GM12891 (cell line): ENCODE measurements around the gene NF1.

ENCODE experiments used
- DNase-seq: peaks from one replicate; pipeline ENCODE4 v3.0.0; 2011; ENCODE audit warnings: low spot score; ENCODE audit not compliant: insufficient read length
- FAIRE-seq: peaks from 2 replicates; lab custom pipeline; 2011; peaks lifted over from hg19 to GRCh38; lab: Jason Lieb, UNC
- PAX5 ChIP-seq: IDR thresholded peaks from 2 replicates; pipeline ENCODE4 v1.6.1; 2011; ENCODE audit warnings: low read length, moderate library complexity, mild to moderate bottlenecking; ENCODE audit not compliant: insufficient read depth, severe bottlenecking
- POLR2A ChIP-seq: IDR thresholded peaks from 2 replicates; pipeline ENCODE4 v1.6.1; 2011; ENCODE audit warnings: low read depth, low read length, control low read depth
- POLR2AphosphoS5 ChIP-seq: IDR thresholded peaks from 2 replicates; pipeline ENCODE4 v1.6.1; 2011; ENCODE audit warnings: low read depth, low read length, control low read depth
- POU2F2 ChIP-seq: IDR thresholded peaks from 2 replicates; pipeline ENCODE4 v1.6.1; 2011; ENCODE audit warnings: low read depth, mild to moderate bottlenecking, control low read depth, low read length, moderate library complexity
- SPI1 ChIP-seq: IDR thresholded peaks from 2 replicates; pipeline ENCODE4 v1.6.1; 2011; ENCODE audit warnings: low read depth, low read length, control low read depth
- TAF1 ChIP-seq: IDR thresholded peaks from 2 replicates; pipeline ENCODE4 v1.6.1; 2011; ENCODE audit warnings: low read depth, low read length, control low read depth

NF1 gene

GRCh38 chr17:31241116-31241515 is 146.3 kb downstream of the NF1 start:
- FAIRE-seq (no peak), DNase-seq (no peak)
- TF ChIP-seq POU2F2 (no peak), POLR2A (no peak), TAF1 (no peak)

DNA sequence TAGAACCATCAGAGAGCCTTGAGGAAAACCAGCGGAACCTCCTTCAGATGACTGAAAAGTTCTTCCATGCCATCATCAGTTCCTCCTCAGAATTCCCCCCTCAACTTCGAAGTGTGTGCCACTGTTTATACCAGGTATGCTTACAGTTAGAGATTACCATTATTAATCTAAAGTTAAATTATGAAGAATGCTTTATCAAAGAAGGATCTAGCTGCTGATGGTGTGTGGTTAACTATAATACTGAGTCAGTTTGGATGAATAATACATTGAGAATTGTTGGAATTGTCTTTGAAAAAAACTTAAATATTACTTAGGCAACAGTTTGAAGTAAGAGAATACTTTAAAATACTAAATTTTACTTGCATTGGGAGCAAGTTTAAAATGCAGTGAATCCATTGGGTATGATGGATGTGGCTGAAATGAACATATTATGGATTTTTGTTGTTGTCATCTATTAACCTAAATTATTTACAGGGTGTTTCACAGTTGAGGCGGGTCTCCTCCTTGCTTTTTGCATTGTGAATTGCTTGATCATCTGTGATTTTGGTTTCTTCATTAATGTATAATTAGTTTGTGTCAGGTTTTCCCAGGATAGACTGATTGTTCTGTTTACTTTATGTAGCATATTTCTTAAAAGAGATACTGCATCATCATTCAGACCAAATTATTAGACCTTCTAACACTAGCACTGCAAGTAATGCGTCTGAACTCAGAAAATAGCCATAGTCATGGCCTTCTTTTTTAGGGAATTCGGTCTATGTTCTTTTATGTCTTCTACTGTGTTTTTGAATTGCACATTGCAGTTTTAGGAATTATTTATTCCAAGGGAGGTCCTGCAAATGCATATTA is 154.4 kb downstream of the NF1 start:
- TF ChIP-seq SPI1 (no peak), POLR2AphosphoS5 (no peak), TAF1 (no peak), POU2F2 (no peak), POLR2A (no peak), PAX5 (no peak)
- DNase-seq (no peak), FAIRE-seq (no peak)

- no peak for FAIRE-seq
- TF ChIP-seq TAF1 (no peak), SPI1 (no peak), POU2F2 (no peak), POLR2AphosphoS5 (no peak), PAX5 (no peak), POLR2A (no peak)
- DNase-seq, result no peak
Observed at GRCh38 chr17:31249835-31250141, 155.0 kb downstream of the NF1 start.

DNA sequence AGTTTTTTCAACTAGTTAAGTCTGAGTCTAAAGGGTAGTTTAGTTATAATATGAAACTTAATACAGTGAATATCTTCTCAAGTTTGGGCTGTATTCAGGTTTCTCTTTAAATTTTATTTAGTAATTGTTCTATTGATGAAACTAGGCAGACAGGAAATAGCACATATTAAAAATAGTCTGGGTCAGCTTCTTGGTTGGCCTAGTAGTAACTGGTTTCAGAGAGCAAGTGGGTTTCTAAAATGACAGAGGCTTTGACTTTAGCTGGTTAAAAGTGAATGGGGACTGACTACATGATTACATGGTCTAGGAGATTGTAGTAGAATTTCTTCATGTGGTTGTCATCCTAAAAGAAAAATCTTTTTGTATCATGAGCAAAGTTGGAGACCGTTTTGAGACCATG is 155.5 kb downstream of the NF1 start:
- FAIRE-seq (peak; percentile 72), DNase-seq (peak; percentile 11)
- TF ChIP-seq PAX5, result no peak
- no peak for TF ChIP-seq POU2F2
- no peak for TF ChIP-seq SPI1
- TF ChIP-seq POLR2AphosphoS5, result no peak
- TF ChIP-seq POLR2A, result no peak
- no peak for TF ChIP-seq TAF1

- no peak for DNase-seq
- no peak for FAIRE-seq
- TF ChIP-seq SPI1, result peak; percentile 38
- TF ChIP-seq POU2F2, result no peak
- no peak for TF ChIP-seq PAX5
Observed at GRCh38 chr17:31251105-31251969, 156.6 kb downstream of the NF1 start.

GRCh38 chr17:31251970-31252328 is 157.2 kb downstream of the NF1 start:
- FAIRE-seq, result no peak
- DNase-seq, result no peak
- TF ChIP-seq POU2F2, result no peak
- TF ChIP-seq TAF1, result no peak
- no peak for TF ChIP-seq PAX5
- no peak for TF ChIP-seq SPI1
- TF ChIP-seq POLR2A, result no peak
- no peak for TF ChIP-seq POLR2AphosphoS5

GRCh38 chr17:31252741-31253140 is 158.0 kb downstream of the NF1 start:
- DNase-seq (no peak), FAIRE-seq (no peak)
- TF ChIP-seq PAX5 (no peak), POLR2A (no peak), POU2F2 (no peak), TAF1 (no peak)

DNA sequence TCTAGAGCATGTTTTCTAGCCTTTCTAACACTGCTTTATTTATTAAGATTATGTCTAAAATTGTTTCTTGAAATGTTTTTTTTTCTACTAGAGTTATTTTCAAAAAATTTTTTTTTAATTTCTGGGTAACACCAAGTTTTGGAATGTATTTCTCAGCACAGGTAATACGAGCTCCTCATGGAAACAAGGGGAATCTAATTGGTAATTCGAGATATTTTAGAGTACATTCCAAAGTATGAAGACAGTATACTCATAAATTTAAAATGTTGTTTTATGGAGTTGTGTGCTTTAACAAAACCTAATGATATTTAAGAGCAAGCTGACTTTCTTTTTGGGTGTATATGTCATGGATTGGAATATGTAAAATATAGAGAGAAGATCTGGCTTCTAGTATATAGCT is 159.9 kb downstream of the NF1 start:
- DNase-seq, result no peak
- FAIRE-seq, result no peak
- no peak for TF ChIP-seq PAX5
- no peak for TF ChIP-seq POLR2AphosphoS5
- no peak for TF ChIP-seq SPI1
- TF ChIP-seq TAF1, result no peak
- TF ChIP-seq POU2F2, result no peak
- no peak for TF ChIP-seq POLR2A

- FAIRE-seq (no peak), DNase-seq (no peak)
- TF ChIP-seq TAF1, result no peak
- TF ChIP-seq POLR2AphosphoS5, result no peak
- no peak for TF ChIP-seq PAX5
- no peak for TF ChIP-seq SPI1
- TF ChIP-seq POU2F2, result no peak
- TF ChIP-seq POLR2A, result no peak
Observed at GRCh38 chr17:31256936-31257335, 162.2 kb downstream of the NF1 start.
